Thyroid gland (tissue), 4 donors: Measurements from ENCODE around the gene APC.

Experiments used
- POLR2A ChIP-seq, 2 donors: fragments of 450-650 bp; IDR thresholded peaks; one replicate each; pipeline ENCODE4 v1.6.1; 2017; ENCODE audit warnings: antibody characterized with exemption in 2 of 2, mild to moderate bottlenecking in 2 of 2, moderate library complexity in 1 of 2
- TF ChIP-seq, protein P1 (sequence below), 6 experiments: fragments of 200-600 bp in 3 of 6; fragments of 450-650 bp in 3 of 6; sonication (generic) in 3 of 6; IDR thresholded peaks; one replicate each; pipeline ENCODE4 v1.5.1; 2016 to 2019; ENCODE audit warnings: antibody characterized with exemption in 6 of 6, mild to moderate bottlenecking in 2 of 6, inconsistent platforms in 1 of 6, moderate library complexity in 1 of 6

DNA sequence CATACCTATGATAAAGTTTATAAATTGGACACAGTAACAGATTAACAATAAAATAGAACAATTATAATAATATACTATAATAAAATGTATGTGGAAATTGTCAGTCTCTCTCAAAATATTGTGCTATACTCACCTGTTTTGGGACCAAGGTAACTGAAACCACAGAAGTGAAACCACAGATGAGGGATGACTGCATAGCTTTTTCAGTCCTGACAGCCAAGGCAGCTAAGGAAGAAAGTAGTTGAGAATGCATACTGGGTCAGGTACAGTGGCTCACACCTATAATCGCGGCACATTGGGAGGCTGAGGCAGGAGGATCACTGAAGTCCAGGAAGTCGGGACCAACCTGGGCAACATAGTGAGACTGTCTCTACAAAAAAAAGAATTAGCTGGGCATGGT lies 132.3 kb downstream of the APC start:
- TF ChIP-seq, protein P1, sequence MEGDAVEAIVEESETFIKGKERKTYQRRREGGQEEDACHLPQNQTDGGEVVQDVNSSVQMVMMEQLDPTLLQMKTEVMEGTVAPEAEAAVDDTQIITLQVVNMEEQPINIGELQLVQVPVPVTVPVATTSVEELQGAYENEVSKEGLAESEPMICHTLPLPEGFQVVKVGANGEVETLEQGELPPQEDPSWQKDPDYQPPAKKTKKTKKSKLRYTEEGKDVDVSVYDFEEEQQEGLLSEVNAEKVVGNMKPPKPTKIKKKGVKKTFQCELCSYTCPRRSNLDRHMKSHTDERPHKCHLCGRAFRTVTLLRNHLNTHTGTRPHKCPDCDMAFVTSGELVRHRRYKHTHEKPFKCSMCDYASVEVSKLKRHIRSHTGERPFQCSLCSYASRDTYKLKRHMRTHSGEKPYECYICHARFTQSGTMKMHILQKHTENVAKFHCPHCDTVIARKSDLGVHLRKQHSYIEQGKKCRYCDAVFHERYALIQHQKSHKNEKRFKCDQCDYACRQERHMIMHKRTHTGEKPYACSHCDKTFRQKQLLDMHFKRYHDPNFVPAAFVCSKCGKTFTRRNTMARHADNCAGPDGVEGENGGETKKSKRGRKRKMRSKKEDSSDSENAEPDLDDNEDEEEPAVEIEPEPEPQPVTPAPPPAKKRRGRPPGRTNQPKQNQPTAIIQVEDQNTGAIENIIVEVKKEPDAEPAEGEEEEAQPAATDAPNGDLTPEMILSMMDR (IDR thresholded peaks at IDR 0.05): no peak
- TF ChIP-seq POLR2A (IDR thresholded peaks at IDR 0.05): no peak
